Esophagus mucosa (tissue), 1 donor: ENCODE measurements around the gene NPHP1. TPM values are rescaled to one million over a fixed set of nuclear protein-coding genes. Genes with fewer than 3 reads are reported as not detected.

Experiments used
- total RNA-seq: library from RNA; stranded (reverse); gene quantifications from one replicate; pipeline ENCODE4 v1.2.4, GENCODE V29; 2023
- donor health status: DM: yes; HTN: yes; CAD: no.

The NPHP1 gene
- total RNA-seq, 1 donor from 2014 or later = 0.84 TPM

Other genes with a start within 250 kb of the NPHP1 start
- gene MALL, start 89.2 kb downstream of the NPHP1 start, total RNA-seq = 248 TPM
- 61.6 TPM for gene MTLN, start 7.5 kb upstream of the NPHP1 start, total RNA-seq